H1 (cell line): ENCODE data around the gene UPF2. TPM values are rescaled to one million over a fixed set of nuclear protein-coding genes. Genes with fewer than 3 reads are reported as not detected.

Experiments
- CTCF ChIA-PET: fragments of 300-600 bp; sonication (Branson Sonifier 250); formaldehyde crosslinking; loops from one replicate; lab custom pipeline; 2021; ENCODE audit not compliant: partially characterized antibody; lab: Charles Lee
- POLR2A ChIA-PET: fragments of 300-600 bp; sonication (Branson Sonifier 250); formaldehyde crosslinking; loops from one replicate; lab custom pipeline; 2021; ENCODE audit warnings: inconsistent platforms; ENCODE audit not compliant: partially characterized antibody; lab: Charles Lee
- DNase-seq, 2 experiments: peaks; one replicate each; pipeline versions ENCODE4 v3.0.0 to v3.0.0-alpha.2; 2010 to 2022; ENCODE audit warnings: low spot score in 2 of 2, low read depth in 1 of 2, mixed read lengths in 1 of 2
- FAIRE-seq: peaks from 2 replicates; lab custom pipeline; 2011; peaks lifted over from hg19 to GRCh38; lab: Jason Lieb, UNC
- H2AFZ ChIP-seq: 2 replicates; pipeline ENCODE4 v1.8.1; 2012; ENCODE audit warnings: low read length, inconsistent platforms
- H2AK5ac ChIP-seq: 2 replicates; pipeline ENCODE4 v1.6.1; 2013; ENCODE audit warnings: low read depth, low read length
- H2BK120ac ChIP-seq: replicated peaks from 2 replicates; pipeline ENCODE3; 2013; ENCODE audit warnings: low read depth, low read length, inconsistent platforms
- H2BK12ac ChIP-seq: 2 replicates; pipeline ENCODE4 v1.6.1; 2013; ENCODE audit warnings: low read depth, low read length
- H2BK15ac ChIP-seq: 2 replicates; pipeline ENCODE4 v1.6.1; 2013; ENCODE audit warnings: low read length
- H2BK20ac ChIP-seq: 2 replicates; pipeline ENCODE4 v1.6.1; 2013; ENCODE audit warnings: low read length
- H2BK5ac ChIP-seq: 2 replicates; pipeline ENCODE4 v1.6.1; 2013; ENCODE audit warnings: low read depth, low read length
- H3K14ac ChIP-seq: 2 replicates; pipeline ENCODE4 v1.6.1; 2013; ENCODE audit warnings: inconsistent platforms; ENCODE audit not compliant: insufficient read length
- H3K18ac ChIP-seq: 2 replicates; pipeline ENCODE4 v1.6.1; 2013; ENCODE audit warnings: low read length; ENCODE audit errors: extremely low read depth
- H3K23ac ChIP-seq: 2 replicates; pipeline ENCODE4 v1.6.1; 2013; ENCODE audit warnings: inconsistent platforms; ENCODE audit not compliant: insufficient read length
- H3K23me2 ChIP-seq: 2 replicates; pipeline ENCODE4 v1.6.1; 2013; ENCODE audit warnings: low read depth, low read length
- H3K27ac ChIP-seq: 2 replicates; pipeline ENCODE4 v1.6.1; 2011; ENCODE audit warnings: low read depth, low read length, inconsistent platforms
- H3K27me3 ChIP-seq, 4 experiments: replicated peaks in 1 of 4; 1 replicate in 1 of 4; 2 replicates in 3 of 4; pipeline versions ENCODE4 v1.6.1 to v1.8.1; 2011 to 2013; ENCODE audit warnings: low read length in 3 of 4, mild to moderate bottlenecking in 3 of 4, inconsistent platforms in 2 of 4, mixed read lengths in 2 of 4, moderate library complexity in 1 of 4; ENCODE audit not compliant: control insufficient read depth in 3 of 4, insufficient read depth in 3 of 4; ENCODE audit errors: extremely low read depth in 1 of 4
- H3K36me3 ChIP-seq, 4 experiments: 2 replicates each; pipeline versions ENCODE4 v1.6.1 to v1.8.1; 2011 to 2013; ENCODE audit warnings: mild to moderate bottlenecking in 4 of 4, low read length in 3 of 4, moderate library complexity in 2 of 4, control low read depth in 1 of 4, inconsistent platforms in 1 of 4; ENCODE audit not compliant: insufficient read depth in 4 of 4, control insufficient read depth in 2 of 4
- H3K4ac ChIP-seq: replicated peaks from 2 replicates; pipeline ENCODE3; 2013; ENCODE audit warnings: low read length, low read depth, mixed read lengths, inconsistent platforms; ENCODE audit not compliant: insufficient read length
- H3K4me1 ChIP-seq, 4 experiments: replicated peaks in 1 of 4; 1 replicate in 1 of 4; 2 replicates in 3 of 4; pipeline versions ENCODE4 v1.6.1 to v1.8.1; 2011 to 2013; ENCODE audit warnings: low read length in 3 of 4, inconsistent platforms in 2 of 4, mixed read lengths in 1 of 4; ENCODE audit not compliant: insufficient read depth in 4 of 4, control insufficient read depth in 3 of 4
- H3K4me2 ChIP-seq, 2 experiments: 2 replicates each; pipeline versions ENCODE4 v1.6.1 to v1.8.1; 2011 to 2013; ENCODE audit warnings: low read depth in 2 of 2, low read length in 2 of 2, control low read depth in 1 of 2, inconsistent platforms in 1 of 2, mild to moderate bottlenecking in 1 of 2; ENCODE audit not compliant: insufficient read depth in 1 of 2
- H3K4me3 ChIP-seq, 4 experiments: fragments of 200-600, 300-600 bp in 1 of 4; sonication (generic), shearing (Covaris generic), sonication (Bioruptor Twin) in 1 of 4; 2 replicates each; pipeline versions ENCODE4 v1.5.1 to v1.8.1; 2011 to 2016; ENCODE audit warnings: low read length in 4 of 4, low read depth in 3 of 4, control low read depth in 2 of 4, inconsistent platforms in 2 of 4, mild to moderate bottlenecking in 2 of 4, mixed read lengths in 1 of 4, moderate library complexity in 1 of 4; ENCODE audit not compliant: insufficient read depth in 2 of 4; ENCODE audit errors: extremely low read depth in 1 of 4
- H3K56ac ChIP-seq: replicated peaks from 2 replicates; pipeline ENCODE3; 2013; ENCODE audit warnings: low read depth, mild to moderate bottlenecking, mixed read lengths, low read length, inconsistent platforms; ENCODE audit not compliant: insufficient read length
- H3K79me1 ChIP-seq: 2 replicates; pipeline ENCODE4 v1.6.1; 2013; ENCODE audit warnings: low read depth, low read length, control low read depth
- H3K79me2 ChIP-seq, 2 experiments: 2 replicates each; pipeline versions ENCODE4 v1.6.1 to v1.8.1; 2012 to 2013; ENCODE audit warnings: low read length in 2 of 2, mild to moderate bottlenecking in 2 of 2, inconsistent platforms in 1 of 2; ENCODE audit not compliant: insufficient read depth in 2 of 2, control insufficient read depth in 1 of 2
- H3K9ac ChIP-seq, 4 experiments: replicated peaks in 1 of 4; 1 replicate in 1 of 4; 2 replicates in 3 of 4; pipeline versions ENCODE4 v1.6.1 to v1.8.1; 2011 to 2013; ENCODE audit warnings: low read depth in 3 of 4, low read length in 3 of 4, control low read depth in 2 of 4, mild to moderate bottlenecking in 2 of 4, moderate library complexity in 2 of 4, inconsistent platforms in 1 of 4; ENCODE audit errors: extremely low read depth in 1 of 4
- H3K9me3 ChIP-seq, 2 experiments: 2 replicates each; pipeline versions ENCODE4 v1.6.1 to v1.8.1; 2012 to 2013; ENCODE audit warnings: mild to moderate bottlenecking in 2 of 2, moderate library complexity in 2 of 2, control low read depth in 1 of 2, inconsistent platforms in 1 of 2, low read depth in 1 of 2, low read length in 1 of 2, mixed read lengths in 1 of 2; ENCODE audit not compliant: insufficient read depth in 2 of 2
- H4K20me1 ChIP-seq, 2 experiments: replicated peaks in 1 of 2; 2 replicates each; pipeline versions ENCODE3 to v1.8.1; 2011 to 2013; ENCODE audit warnings: inconsistent platforms in 2 of 2, low read length in 2 of 2, mild to moderate bottlenecking in 1 of 2; ENCODE audit not compliant: insufficient read depth in 2 of 2, control insufficient read depth in 1 of 2
- H4K5ac ChIP-seq: 2 replicates; pipeline ENCODE4 v1.6.1; 2013; ENCODE audit warnings: low read length, low read depth, mixed read lengths, inconsistent platforms; ENCODE audit not compliant: insufficient read length
- H4K8ac ChIP-seq: 2 replicates; pipeline ENCODE4 v1.8.0; 2013; ENCODE audit warnings: mild to moderate bottlenecking, moderate library complexity, low read length, inconsistent platforms; ENCODE audit not compliant: insufficient read depth; ENCODE audit errors: extremely low read depth
- H4K91ac ChIP-seq: replicated peaks from 2 replicates; pipeline ENCODE3; 2013; ENCODE audit warnings: low read length, mixed read lengths, inconsistent platforms; ENCODE audit not compliant: insufficient read length
- BCL11A ChIP-seq, 2 experiments: IDR thresholded peaks; one replicate each; pipeline ENCODE4 v1.6.1; 2011; ENCODE audit warnings: low read depth in 2 of 2, low read length in 2 of 2, mild to moderate bottlenecking in 2 of 2
- BRCA1 ChIP-seq: IDR thresholded peaks from 2 replicates; pipeline ENCODE4 v1.6.1; 2012; ENCODE audit warnings: low read depth, low read length, improper control_type of control experiment
- RNF2 ChIP-seq: fragments of 200-900, 300-1000 bp; sonication (generic); IDR thresholded peaks from 2 replicates; pipeline ENCODE4 v1.7.1; 2016; ENCODE audit warnings: borderline replicate concordance, low read depth, mild to moderate bottlenecking, antibody characterized with exemption, low read length; ENCODE audit not compliant: poor library complexity, severe bottlenecking; ENCODE audit errors: missing control alignments
- SP1 ChIP-seq: IDR thresholded peaks from 2 replicates; pipeline ENCODE4 v1.6.1; 2011; ENCODE audit warnings: low read depth, low read length
- TCF12 ChIP-seq: IDR thresholded peaks from 2 replicates; pipeline ENCODE4 v1.6.1; 2011; ENCODE audit warnings: low read depth, mild to moderate bottlenecking, low read length
- WGBS, 2 experiments: shearing (Covaris generic) in 1 of 2; methylation state at CpG; one replicate each; pipeline versions ENCODE4 v1.1.6 to v1.1.7; 2013 to 2015; ENCODE audit warnings: low lambda C conversion rate in 2 of 2, mixed read lengths in 2 of 2, inconsistent platforms in 1 of 2, low coverage in 1 of 2, missing lambda C conversion rate in 1 of 2; ENCODE audit not compliant: insufficient replicate concordance in 2 of 2, insufficient coverage in 1 of 2, insufficient read length in 1 of 2; ENCODE audit errors: extremely low coverage in 1 of 2, missing lambda C conversion rate in 1 of 2; 5-methylcytosine and 5-hydroxymethylcytosine counted together
- polyA plus RNA-seq, 7 experiments: library from polyadenylated mRNA; depleted of rRNA in 3 of 7; stranded (reverse) in 5 of 7; unstranded in 2 of 7; fragments of >200 nt in 5 of 7; fragments of 200-250 nt in 2 of 7; gene quantifications; 1 replicate in 5 of 7; 2 replicates in 1 of 7; 4 replicates in 1 of 7; pipeline versions ENCODE4 v1.2.1 to v1.2.3, GENCODE V29; 2011 to 2013; ENCODE audit warnings: missing spikeins in 2 of 7, mixed read lengths in 2 of 7
- total RNA-seq: library from RNA; stranded (reverse); fragmentation: NEBNext Ultra II Directional; extraction: Animal tissue kit (Norgen Biotek cat#: 25700); gene quantifications from 2 replicates; pipeline ENCODE4 v1.2.1, GENCODE V29; 2021
- TF ChIP-seq, protein P1 (sequence below): IDR thresholded peaks from 2 replicates; pipeline ENCODE4 v1.6.1; 2011; ENCODE audit warnings: low read length, improper control_type of control experiment

The UPF2 gene
- total and polyA plus RNA-seq, 2 of the 8 experiments (the other 6 are each of a cell fraction or from before 2014, with no cell fraction given): 6.2 to 32.8 TPM

DNA sequence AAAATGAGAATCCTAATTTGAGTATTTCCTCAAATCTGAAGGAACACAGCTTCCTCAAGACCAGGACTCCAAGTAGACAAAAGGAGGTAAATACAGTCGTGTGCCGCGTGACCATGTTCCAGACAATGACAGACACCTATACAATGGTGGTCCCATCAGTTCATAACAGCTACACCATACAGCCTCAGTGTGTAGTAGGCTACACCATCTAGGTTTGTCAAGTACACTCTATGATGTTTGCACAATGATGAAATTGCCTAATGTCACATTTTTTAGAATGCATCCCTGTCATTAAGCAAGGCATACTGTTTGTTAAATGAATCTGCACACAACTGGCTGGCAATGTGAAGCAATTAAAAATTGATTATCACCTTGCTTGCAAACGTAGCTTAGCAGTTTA, 111.6 kb downstream of the UPF2 start:
- Histone ChIP-seq H3K4me3 (no peak overlapping the region), H2BK12ac (no peak overlapping the region), H3K23me2 (no peaks in the 10 kb centered on the region), H3K9me3 (no peaks in the 10 kb centered on the region), H2BK5ac (no peak overlapping the region), H3K56ac (no peak overlapping the region), H2AFZ (no peak overlapping the region), H2AK5ac (no peak overlapping the region), H3K36me3 (peaks cover 2 to 59% (median 34%) of the 10 kb centered on the region in 4 experiments; a peak in 6 of 8 replicates), H2BK20ac (no peak overlapping the region), H3K23ac (no peak overlapping the region), H4K91ac (no peak overlapping the region), H3K4me2 (no peak overlapping the region), H3K79me2 (no peaks in the 10 kb centered on the region), H3K79me1 (no peaks in the 10 kb centered on the region), H3K18ac (no peak overlapping the region), H4K8ac (no peak overlapping the region), H3K14ac (no peak overlapping the region), H4K20me1 (peaks cover 0 to 1% of the 10 kb centered on the region in 2 experiments), H3K4ac (no peak overlapping the region), H3K27ac (no peak overlapping the region), H4K5ac (no peak overlapping the region), H3K4me1 (peaks cover 4 to 14% (median 9%) of the 10 kb centered on the region in 4 experiments), H3K9ac (no peak overlapping the region), H2BK120ac (no peak overlapping the region), H2BK15ac (no peak overlapping the region), H3K27me3 (no peaks in the 10 kb centered on the region)
- WGBS, 2 experiments: 96% methylated on average over 4 of the region's 4 CpGs; no CpG with 5 or more reads in 1 of the 2 experiments
- no peak for DNase-seq
- FAIRE-seq: no peak
- TF ChIP-seq BRCA1 (no peak), SP1 (no peak), RNF2 (no peak), BCL11A (IDR thresholded peaks at IDR 0.05; ENCODE audit: low read depth in 2 of 2, low read length in 2 of 2) (no peak), TCF12 (no peak)
- TF ChIP-seq, protein P1, sequence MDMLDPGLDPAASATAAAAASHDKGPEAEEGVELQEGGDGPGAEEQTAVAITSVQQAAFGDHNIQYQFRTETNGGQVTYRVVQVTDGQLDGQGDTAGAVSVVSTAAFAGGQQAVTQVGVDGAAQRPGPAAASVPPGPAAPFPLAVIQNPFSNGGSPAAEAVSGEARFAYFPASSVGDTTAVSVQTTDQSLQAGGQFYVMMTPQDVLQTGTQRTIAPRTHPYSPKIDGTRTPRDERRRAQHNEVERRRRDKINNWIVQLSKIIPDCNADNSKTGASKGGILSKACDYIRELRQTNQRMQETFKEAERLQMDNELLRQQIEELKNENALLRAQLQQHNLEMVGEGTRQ: no peak
- ChIA-PET CTCF (interaction anchor here (0.9 to 1.5 kb wide), 5 partner anchors 18 to 55 kb away, joined by 3 to 4 read pairs (median 3); no protein-coding TSS in a partner anchor), POLR2A (no interaction called here)
